HK-2 (cell line): ENCODE results near the gene THSD7A.

Experiments used
- DNase-seq: peaks from one replicate; pipeline ENCODE4 v3.0.0-alpha.2; 2018; ENCODE audit not compliant: unreplicated experiment

Gene THSD7A

DNA sequence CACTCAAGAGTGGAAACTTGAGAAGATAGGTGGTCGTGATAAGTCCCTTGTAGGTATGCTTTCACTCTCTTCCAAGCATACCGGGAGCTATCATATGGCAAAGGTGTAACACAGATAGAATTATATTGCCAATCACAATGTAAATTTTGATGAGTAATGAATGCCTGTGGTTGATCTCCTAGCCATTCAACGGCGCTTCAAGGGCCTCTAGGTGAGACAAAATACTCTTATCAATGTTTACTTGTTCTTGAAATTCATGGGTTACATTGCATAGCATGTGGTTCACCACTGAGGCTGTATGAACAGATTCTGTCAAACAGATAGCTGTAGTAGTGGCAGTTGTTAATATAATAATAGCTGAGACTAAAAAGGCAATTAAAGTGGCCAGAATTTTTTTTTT, 82.4 kb downstream of the THSD7A start:
- no peak for DNase-seq

- no peak for DNase-seq
Observed at GRCh38 chr7:11748884-11749283, 83.1 kb downstream of the THSD7A start.

DNA sequence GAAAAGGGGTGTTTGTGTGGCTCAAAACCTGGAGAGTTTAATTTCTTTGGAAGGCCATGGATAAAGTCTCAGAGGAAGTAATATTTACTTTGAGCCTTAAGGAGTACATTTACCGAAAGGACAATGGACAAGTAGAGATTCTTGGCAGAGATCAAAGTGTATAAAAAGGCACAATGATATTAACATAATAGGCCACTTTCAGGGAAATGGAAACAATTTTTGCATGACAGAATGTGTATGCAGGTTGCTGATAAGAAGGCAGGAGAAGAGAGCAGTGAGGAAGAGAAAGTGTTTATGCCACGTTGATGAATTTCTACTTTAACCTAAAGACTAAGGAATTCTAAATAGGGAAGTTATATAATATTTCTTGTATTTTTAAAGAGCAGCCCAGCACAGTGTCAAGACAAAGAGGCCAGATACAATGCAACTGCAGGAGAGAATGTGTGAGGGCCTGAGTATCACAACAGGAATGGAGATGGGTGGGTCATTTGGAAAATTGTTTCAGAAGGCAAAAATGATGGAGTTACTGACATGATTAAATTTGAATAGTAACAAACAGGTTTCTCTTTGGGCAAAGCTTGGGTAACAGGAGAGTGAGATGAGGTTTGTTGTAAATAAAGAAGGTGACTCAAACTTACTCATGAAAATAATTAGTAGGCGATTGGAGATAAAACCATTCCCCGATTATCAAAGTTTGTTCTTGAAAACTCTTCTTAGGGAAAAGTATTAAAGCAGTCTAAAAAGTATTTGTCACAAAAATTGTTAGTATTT, 84.1 kb downstream of the THSD7A start:
- no peak for DNase-seq

- DNase-seq, result no peak
Observed at GRCh38 chr7:11746591-11746990, 85.4 kb downstream of the THSD7A start.

DNA sequence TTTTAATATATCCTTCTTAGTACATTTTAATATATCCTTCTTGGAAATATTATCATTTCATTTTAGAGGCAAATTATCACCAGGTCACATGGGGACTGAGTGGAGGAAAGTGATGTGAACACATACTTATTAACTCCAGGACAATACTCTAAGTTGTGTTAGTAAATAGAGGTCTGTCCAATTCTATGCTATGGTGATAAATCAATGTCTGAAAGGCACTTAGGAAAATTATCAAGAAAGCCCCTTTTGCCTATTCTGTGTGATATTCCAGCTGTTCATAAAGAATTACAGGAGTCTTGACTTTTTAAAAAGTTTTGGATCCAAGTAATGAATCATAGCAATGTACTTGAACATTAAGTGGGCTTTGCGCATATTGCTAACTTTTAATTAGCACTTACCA, 88.5 kb downstream of the THSD7A start:
- DNase-seq, result no peak

- DNase-seq, result no peak
Observed at GRCh38 chr7:11743016-11743415, 89.0 kb downstream of the THSD7A start.

DNA sequence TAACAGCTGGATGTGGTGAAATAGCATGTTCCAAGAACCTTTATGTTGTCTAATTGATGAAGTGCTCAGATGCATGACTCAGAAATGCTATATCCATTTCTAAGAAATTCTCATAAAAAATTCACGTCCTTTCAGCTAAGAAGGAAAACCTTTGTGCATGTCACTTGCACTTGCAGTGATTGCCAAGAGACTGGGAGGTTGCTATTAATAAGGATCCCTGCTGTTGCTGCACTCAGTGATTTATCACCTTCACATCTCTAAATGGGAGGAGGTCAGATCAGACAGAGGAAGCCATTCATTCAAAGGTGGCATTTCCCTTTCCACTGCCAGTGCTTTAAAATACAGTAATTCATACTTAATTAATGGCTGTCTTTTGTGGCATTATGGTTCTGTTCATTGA, 89.5 kb downstream of the THSD7A start:
- DNase-seq, result no peak

DNA sequence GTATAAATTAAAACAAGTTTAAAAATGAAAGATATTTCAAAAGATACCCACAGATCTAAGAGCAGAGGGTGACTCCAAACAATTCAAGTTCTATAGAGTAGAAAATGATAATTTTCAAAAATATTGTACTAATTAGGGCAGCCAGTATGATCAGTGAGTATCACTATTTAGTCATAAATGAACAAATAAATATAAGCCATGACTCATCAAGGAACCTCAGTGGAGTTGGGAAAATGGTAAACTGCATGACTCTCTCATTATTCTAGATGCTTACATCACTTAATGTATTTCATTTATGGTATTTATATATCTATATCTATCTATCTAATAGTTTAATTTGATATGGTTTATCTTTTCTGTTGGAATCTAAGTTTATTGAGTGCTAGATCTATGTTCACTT, 94.3 kb downstream of the THSD7A start:
- no peak for DNase-seq

- DNase-seq, result no peak
Observed at GRCh38 chr7:11732207-11732606, 99.8 kb downstream of the THSD7A start.

DNA sequence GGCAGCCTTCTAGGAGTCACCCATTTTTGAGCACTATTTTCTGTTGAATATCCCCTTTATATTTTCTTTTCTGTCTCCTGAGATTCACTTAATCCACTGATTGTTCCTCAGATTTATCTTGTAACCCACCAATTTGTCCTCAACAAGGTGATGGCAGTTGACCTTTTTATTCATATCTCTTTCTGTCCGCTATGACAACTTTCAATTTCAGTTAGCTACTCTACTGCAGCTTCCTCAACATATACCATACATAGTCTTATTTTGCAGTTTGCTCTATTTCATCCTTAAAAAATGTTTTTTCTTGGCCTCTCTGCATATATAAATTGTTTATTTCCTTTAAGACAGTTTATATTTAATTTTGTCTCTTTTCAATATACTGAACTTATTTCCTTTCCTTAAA, 101.3 kb downstream of the THSD7A start:
- DNase-seq, result no peak

DNA sequence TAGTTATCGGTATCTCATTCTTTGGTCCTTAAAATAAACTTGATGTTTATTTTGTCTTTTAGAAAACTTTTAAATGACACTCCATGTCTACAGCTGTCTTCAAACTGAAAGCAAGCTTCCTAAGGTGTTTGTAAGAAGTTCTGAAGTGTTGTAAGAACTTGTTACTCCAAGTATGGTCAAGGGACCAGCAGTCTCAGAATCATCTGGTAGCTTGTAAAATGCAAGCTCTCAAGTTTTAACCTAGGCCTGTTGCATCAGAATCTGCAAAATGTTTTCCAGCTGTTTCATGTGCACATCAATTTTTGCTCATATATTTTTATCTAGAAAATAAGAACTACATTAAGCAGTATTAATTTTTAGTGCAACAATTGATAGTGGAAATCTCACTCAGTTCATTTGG, 104.1 kb downstream of the THSD7A start:
- no peak for DNase-seq

- DNase-seq, result no peak
Observed at GRCh38 chr7:11726794-11727155, 105.2 kb downstream of the THSD7A start.

GRCh38 chr7:11726001-11726793, 105.8 kb downstream of the THSD7A start:
- no peak for DNase-seq

GRCh38 chr7:11716185-11716584, 115.8 kb downstream of the THSD7A start:
- peak; percentile 28 for DNase-seq

GRCh38 chr7:11714676-11715075, 117.3 kb downstream of the THSD7A start:
- no peak for DNase-seq

DNA sequence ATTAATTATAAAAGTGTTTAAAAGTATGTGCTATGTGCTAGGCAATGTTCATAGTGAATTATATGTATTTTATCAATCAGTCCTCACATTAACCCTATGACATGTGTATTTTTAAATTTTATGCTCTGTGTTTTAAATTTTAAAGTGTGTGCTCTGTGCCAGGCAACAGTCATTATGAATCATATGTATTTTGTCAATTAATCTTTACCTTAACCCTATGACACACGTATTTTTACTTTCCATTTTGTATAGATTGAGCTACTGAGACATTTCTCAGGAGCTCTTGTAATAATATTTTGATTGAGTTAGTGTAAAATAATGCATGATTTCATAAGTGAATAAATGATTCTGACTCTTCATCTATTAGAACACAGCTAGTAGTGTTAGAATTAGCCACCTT, 117.8 kb downstream of the THSD7A start:
- no peak for DNase-seq

DNA sequence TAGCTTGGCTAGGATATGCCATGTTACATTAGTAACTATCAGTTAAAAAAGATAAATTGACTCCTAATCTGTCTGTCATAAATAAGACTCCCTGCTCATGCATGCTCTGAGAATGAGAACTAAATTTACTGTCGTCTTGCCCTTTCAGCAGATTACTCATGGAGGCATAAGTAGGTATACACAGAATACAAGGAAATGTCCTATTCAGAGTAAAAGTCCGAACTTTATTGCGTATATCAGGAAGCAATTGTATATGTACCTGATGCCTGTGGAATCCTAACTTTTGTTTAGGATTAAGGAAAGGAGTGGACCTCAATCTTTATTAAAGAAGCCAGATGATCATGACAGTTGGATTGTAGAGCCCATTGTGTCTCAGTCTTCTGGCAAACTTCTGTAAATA, 118.6 kb downstream of the THSD7A start:
- DNase-seq, result no peak

DNA sequence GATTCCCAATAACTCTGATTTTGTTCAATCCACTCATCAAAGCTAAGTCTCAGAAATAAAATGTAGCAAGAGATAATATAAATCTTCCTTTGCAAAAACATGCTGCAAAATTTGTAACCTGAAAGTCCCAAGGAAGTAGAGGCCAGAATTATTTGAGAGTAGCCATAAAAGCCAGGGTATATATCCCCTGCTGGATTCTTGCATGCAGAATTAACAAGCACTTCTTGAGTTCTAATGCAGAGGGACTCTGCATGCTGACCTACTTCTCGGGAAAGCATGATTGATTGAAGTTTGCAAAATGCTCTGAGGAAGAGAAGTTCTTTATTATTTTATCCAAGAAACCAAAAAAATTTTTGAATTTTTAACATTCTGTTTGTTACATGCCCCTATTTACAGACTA, 121.6 kb downstream of the THSD7A start:
- no peak for DNase-seq

GRCh38 chr7:11709196-11709595, 122.8 kb downstream of the THSD7A start:
- no peak for DNase-seq

DNA sequence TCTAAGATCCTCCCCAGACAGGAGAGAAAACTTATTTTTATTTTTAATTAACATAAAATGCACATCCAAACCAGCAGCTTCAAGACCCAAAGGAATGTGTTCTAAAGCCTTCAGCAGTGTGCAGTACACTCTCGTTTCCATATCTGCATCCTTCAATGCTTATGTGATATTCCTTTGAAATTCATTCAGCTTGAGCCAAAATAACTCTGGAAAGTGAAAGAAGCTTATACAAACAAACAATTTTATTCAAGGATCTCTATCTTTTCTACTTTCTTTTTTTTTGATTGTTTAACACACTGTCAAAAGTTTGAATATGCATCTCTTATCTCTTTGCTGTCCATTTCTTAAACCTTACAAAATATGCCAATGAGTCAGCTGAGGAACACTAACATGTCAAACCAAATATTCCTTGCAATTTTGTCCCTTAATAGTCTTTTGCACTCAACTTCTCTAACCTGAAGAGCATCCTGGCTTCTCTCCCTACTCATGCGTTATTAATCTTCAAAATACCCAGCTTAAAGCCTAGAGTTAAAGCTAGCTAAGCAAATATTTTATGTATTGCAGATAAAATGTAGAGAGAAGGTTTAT, 124.3 kb downstream of the THSD7A start:
- DNase-seq, result no peak

DNA sequence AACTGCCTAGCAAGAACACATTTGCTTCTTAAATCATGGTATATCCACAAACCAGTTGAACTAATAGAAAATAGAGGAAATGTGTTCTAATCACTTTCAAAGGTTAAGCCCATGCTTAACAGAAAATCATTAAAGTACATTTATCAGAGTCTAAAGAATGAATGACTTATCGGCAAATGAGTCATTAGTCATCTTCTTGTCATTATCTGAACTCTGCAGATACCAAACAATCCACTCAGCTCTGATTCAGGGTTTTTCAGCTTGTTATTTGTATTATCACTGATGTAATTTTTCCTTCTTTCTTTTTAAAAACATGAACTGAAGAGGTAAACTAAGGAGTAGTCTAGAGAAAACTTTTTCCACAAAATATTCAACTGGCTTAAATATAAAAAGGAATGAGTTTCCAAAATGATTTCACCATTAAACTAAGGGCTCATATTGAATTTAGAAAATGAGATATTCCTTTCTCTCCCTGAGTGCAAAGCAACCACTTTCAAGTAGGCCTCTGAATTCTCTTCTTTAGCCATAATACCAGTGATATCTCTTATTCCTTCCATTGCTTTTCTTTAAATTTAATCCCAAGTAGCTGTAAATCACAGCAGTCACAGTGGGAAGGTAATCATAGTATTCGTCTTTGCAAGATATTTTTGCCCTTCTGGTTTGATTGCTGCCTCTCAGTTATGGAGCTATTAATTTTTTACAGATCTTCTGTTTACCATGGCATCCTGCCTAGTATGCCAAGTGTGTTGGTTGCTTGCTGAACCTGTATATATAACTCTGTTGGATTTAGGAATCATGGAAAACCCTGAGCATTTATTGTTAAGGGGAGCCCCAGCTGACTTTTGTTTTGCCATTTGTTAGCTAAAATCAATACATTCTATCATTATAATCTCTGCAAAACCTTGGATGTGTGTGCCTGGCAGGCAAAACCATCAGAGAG, 125.1 kb downstream of the THSD7A start:
- DNase-seq, result no peak

- DNase-seq, result no peak
Observed at GRCh38 chr7:11703829-11704228, 128.2 kb downstream of the THSD7A start.
